Loucy (cell line): Measurements from ENCODE around the gene CCDC121.

Experiments
- CTCF ChIP-seq: fragments of 200-600 bp; sonication (generic); conservative IDR thresholded peaks from 2 replicates; pipeline ENCODE4 v1.5.1; 2014; ENCODE audit warnings: mild to moderate bottlenecking, antibody characterized with exemption, low read length
- EZH2phosphoT487 ChIP-seq: fragments of 200-600 bp; IDR thresholded peaks from 2 replicates; pipeline ENCODE4 v1.6.1; 2018; ENCODE audit warnings: antibody characterized with exemption, mild to moderate bottlenecking, moderate library complexity, borderline replicate concordance

DNA sequence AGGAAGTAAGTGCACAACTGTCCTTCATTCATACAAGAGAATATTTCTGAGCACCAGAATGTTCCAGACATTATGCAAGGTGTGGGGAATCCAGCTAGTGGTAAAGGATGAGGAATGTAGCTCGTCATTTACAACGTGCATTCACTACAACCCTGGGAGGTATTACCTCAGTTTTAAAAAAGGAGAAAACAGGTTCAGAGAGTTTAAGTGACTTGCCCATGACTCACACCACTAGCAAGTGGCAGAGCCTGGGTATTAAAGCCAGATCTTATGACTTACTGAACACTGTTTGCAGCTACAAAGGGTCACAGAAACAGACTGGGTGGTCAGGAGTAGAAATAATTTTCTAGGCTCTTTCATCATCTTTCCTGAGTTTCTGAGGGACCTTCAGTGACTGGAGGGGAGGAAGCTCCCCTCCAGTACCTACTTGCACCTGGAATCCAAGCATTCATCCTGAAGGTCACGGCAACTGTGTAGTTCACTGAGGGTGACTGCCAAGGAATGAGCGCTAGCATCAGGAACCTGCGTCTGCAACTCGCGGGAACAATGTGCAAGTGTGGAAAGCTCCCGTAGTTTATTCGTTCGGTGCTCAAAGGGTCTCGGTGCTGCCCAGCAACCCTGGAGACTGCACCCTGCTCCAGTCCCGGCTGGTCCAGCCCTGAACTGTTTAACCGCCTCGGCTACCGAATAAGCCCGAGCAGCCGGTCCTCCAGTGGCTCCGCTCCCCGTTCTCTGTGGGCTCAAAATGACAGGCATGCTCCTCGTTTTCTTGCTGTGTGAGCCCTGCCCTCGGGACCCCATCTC is 647 bp downstream of the CCDC121 start:
- TF ChIP-seq CTCF: no peak
- TF ChIP-seq EZH2phosphoT487: no peak
